ENCODE measurements around the gene HIC1. TPM values are rescaled to one million over a fixed set of nuclear protein-coding genes. Genes with fewer than 3 reads are reported as not detected.
A peak's percentile ranks its signal among the peaks of the same experiment; 100 is the strongest.

HIC1 gene
- total RNA-seq, 1 donor from 2014 or later = 97.9 TPM

GRCh38 chr17:2051061-2051932, 3.6 kb upstream of the HIC1 start:
- peak overlapping the region; percentile 51 for H3K4me3 Mint-ChIP-seq
- H3K4me1 Mint-ChIP-seq = peaks cover 21% of the 10 kb centered on the region
- peaks cover 35% of the 10 kb centered on the region for H3K27me3 Mint-ChIP-seq (ENCODE audit: low read depth)
- no peak for DNase-seq (ENCODE audit: low spot score in 2 of 2, unreplicated experiment in 2 of 2)
- peak overlapping the region; percentile 16 for H3K27ac Mint-ChIP-seq
- no peak for TF ChIP-seq CTCF (IDR thresholded peaks at IDR 0.05; ENCODE audit: unreplicated experiment)
- H3K36me3 Mint-ChIP-seq = no peaks in the 10 kb centered on the region
- H3K9me3 Mint-ChIP-seq = no peaks in the 10 kb centered on the region

GRCh38 chr17:2051933-2052559, 2.9 kb upstream of the HIC1 start:
- H3K27ac Mint-ChIP-seq = peak overlapping the region; percentile 16
- H3K9me3 Mint-ChIP-seq = no peaks in the 10 kb centered on the region
- no peak for DNase-seq (ENCODE audit: low spot score in 2 of 2, unreplicated experiment in 2 of 2)
- no peak for TF ChIP-seq CTCF (IDR thresholded peaks at IDR 0.05; ENCODE audit: unreplicated experiment)
- no peaks in the 10 kb centered on the region for H3K36me3 Mint-ChIP-seq
- H3K4me3 Mint-ChIP-seq = peak overlapping the region; percentile 51
- peaks cover 23% of the 10 kb centered on the region for H3K4me1 Mint-ChIP-seq
- H3K27me3 Mint-ChIP-seq (ENCODE audit: low read depth) = peaks cover 35% of the 10 kb centered on the region

- H3K27me3 Mint-ChIP-seq (ENCODE audit: low read depth) = peaks cover 28% of the 10 kb centered on the region
- H3K36me3 Mint-ChIP-seq = peaks cover 2% of the 10 kb centered on the region
- no peaks in the 10 kb centered on the region for H3K9me3 Mint-ChIP-seq
- H3K4me3 Mint-ChIP-seq = peak overlapping the region; percentile 72
- H3K4me1 Mint-ChIP-seq = peaks cover 25% of the 10 kb centered on the region
- peak overlapping the region; percentile 47 for H3K27ac Mint-ChIP-seq
- TF ChIP-seq CTCF (IDR thresholded peaks at IDR 0.05; ENCODE audit: unreplicated experiment) = no peak
- peak in 1 of 2 experiments; percentile 71 for DNase-seq (ENCODE audit: low spot score in 2 of 2, unreplicated experiment in 2 of 2)
Measured at GRCh38 chr17:2053380-2054261, 1.3 kb upstream of the HIC1 start.

DNA sequence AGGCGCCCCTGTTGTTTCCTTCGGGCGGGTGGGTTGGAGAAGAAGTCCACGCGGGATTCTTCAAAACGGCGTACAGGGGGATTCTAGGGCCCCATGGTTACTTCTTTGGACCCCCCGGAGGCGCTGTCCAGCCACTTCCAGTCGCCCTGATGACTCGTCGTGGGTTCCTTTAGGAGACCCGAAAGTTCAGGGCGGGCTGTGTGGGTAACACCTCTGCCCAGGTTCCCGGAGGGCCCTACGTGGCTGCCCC, 716 bp upstream of the HIC1 start:
- Mint-ChIP-seq H3K9me3 (no peaks in the 10 kb centered on the region), H3K27me3 (ENCODE audit: low read depth) (peaks cover 23% of the 10 kb centered on the region), H3K27ac (peak overlapping the region; percentile 67), H3K36me3 (peaks cover 2% of the 10 kb centered on the region), H3K4me1 (peaks cover 23% of the 10 kb centered on the region), H3K4me3 (peak overlapping the region; percentile 72)
- DNase-seq (ENCODE audit: low spot score in 2 of 2, unreplicated experiment in 2 of 2) = no peak
- TF ChIP-seq CTCF (IDR thresholded peaks at IDR 0.05; ENCODE audit: unreplicated experiment) = no peak

GRCh38 chr17:2055292-2056205, 646 bp downstream of the HIC1 start:
- Mint-ChIP-seq H3K4me3 (peak overlapping the region; percentile 73), H3K9me3 (no peaks in the 10 kb centered on the region), H3K27ac (no peak overlapping the region), H3K4me1 (peaks cover 32% of the 10 kb centered on the region), H3K27me3 (ENCODE audit: low read depth) (peaks cover 23% of the 10 kb centered on the region), H3K36me3 (peaks cover 11% of the 10 kb centered on the region)
- DNase-seq (ENCODE audit: low spot score in 2 of 2, unreplicated experiment in 2 of 2) = no peak
- TF ChIP-seq CTCF (IDR thresholded peaks at IDR 0.05; ENCODE audit: unreplicated experiment) = no peak
